ENCODE data around the gene TEKT4. TPM values are rescaled to one million over a fixed set of nuclear protein-coding genes. Genes with fewer than 3 reads are reported as not detected.
"Not testable (repeated sequence)": the region's sequence is repeated elsewhere in the genome, so short reads cannot be mapped to it uniquely, and the experiment has no call there.

TEKT4 gene, protein sequence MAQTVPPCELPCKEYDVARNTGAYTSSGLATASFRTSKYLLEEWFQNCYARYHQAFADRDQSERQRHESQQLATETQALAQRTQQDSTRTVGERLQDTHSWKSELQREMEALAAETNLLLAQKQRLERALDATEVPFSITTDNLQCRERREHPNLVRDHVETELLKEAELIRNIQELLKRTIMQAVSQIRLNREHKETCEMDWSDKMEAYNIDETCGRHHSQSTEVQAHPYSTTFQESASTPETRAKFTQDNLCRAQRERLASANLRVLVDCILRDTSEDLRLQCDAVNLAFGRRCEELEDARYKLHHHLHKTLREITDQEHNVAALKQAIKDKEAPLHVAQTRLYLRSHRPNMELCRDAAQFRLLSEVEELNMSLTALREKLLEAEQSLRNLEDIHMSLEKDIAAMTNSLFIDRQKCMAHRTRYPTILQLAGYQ
- total RNA-seq: not detected in 2 replicates

- no peak within 1 kb of the TSS for H3K27ac ChIP-seq (ENCODE audit: low read depth, low read length)
- TF ChIP-seq CTCF (IDR thresholded peaks at IDR 0.05; ENCODE audit: extremely low read depth, low read depth, low read length): no peak
- no peaks in the 10 kb centered on the region for H3K4me1 ChIP-seq (ENCODE audit: insufficient read depth, low read length)
- H4K20me1 ChIP-seq (ENCODE audit: insufficient read depth, low read length): no peaks in the 10 kb centered on the region
- H3K4me3 ChIP-seq (ENCODE audit: insufficient read depth, low read length): no peak within 1 kb of the TSS
- no peaks in the 10 kb centered on the region for H3K36me3 ChIP-seq (ENCODE audit: insufficient read depth, low read length)
- no peaks in the 10 kb centered on the region for H3K79me2 ChIP-seq (ENCODE audit: insufficient read depth, low read length)
- no peak within 1 kb of the TSS for H3K4me2 ChIP-seq (ENCODE audit: insufficient read depth, low read length)
- DNase-seq (ENCODE audit: insufficient read length, low spot score, missing footprints): peak; percentile 69
- H2AFZ ChIP-seq (ENCODE audit: low read length): no peak within 1 kb of the TSS
- H3K9me3 ChIP-seq (ENCODE audit: low read depth, low read length): no peaks in the 10 kb centered on the region
- H3K27me3 ChIP-seq (ENCODE audit: insufficient read depth, low read length): no peaks in the 10 kb centered on the region
These were observed at the start of gene TEKT4 for GRCh38 chr2:94871226-94872087. TEKT4 (plus strand) TSS chr2:94871430; CDS start chr2:94871580, 150 bp downstream.

- not testable (repeated sequence) for H3K27ac ChIP-seq (ENCODE audit: low read depth, low read length)
These were observed 32.0 kb upstream of the TEKT4 start for GRCh38 chr2:94839224-94839623.

DNA sequence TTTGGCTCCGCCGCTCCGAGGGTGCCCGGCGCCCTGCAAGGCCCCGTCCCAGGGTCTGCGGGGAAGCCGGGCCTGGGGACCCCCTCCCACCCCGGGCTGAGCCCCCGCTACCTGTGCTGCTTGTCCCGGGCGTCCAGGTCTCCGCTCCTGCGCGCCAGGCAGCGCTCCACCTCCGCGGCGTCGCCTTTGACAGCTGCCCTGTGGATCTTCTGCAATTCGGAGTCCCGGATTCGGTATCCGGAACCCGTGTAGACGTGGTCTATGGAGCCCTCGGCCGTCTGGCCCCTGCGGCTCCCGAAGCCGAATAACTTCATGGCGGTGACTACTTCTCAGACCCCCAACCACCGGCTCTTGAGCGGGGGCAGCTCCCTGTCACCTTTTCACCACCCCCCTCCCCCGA is 14.4 kb upstream of the TEKT4 start:
- H3K9me3 ChIP-seq (ENCODE audit: low read depth, low read length); H3K27ac ChIP-seq (ENCODE audit: low read depth, low read length); H3K79me2 ChIP-seq (ENCODE audit: insufficient read depth, low read length); H3K36me3 ChIP-seq (ENCODE audit: insufficient read depth, low read length); H2AFZ ChIP-seq (ENCODE audit: low read length); H3K4me2 ChIP-seq (ENCODE audit: insufficient read depth, low read length); H3K4me1 ChIP-seq (ENCODE audit: insufficient read depth, low read length); H4K20me1 ChIP-seq (ENCODE audit: insufficient read depth, low read length); H3K4me3 ChIP-seq (ENCODE audit: insufficient read depth, low read length): not testable (repeated sequence)
- H3K27me3 ChIP-seq (ENCODE audit: insufficient read depth, low read length): peaks cover 15% of the 10 kb centered on the region
- DNase-seq (ENCODE audit: insufficient read length, low spot score, missing footprints): peak; percentile 10

More at GRCh38 chr2:94839224-94839623, 32.0 kb upstream of the TEKT4 start:
- H3K9me3 ChIP-seq (ENCODE audit: low read depth, low read length); DNase-seq (ENCODE audit: insufficient read length, low spot score, missing footprints); H3K4me3 ChIP-seq (ENCODE audit: insufficient read depth, low read length); H2AFZ ChIP-seq (ENCODE audit: low read length); H4K20me1 ChIP-seq (ENCODE audit: insufficient read depth, low read length); H3K79me2 ChIP-seq (ENCODE audit: insufficient read depth, low read length); H3K36me3 ChIP-seq (ENCODE audit: insufficient read depth, low read length); H3K4me2 ChIP-seq (ENCODE audit: insufficient read depth, low read length); H3K4me1 ChIP-seq (ENCODE audit: insufficient read depth, low read length); H3K27me3 ChIP-seq (ENCODE audit: insufficient read depth, low read length): not testable (repeated sequence)

GRCh38 chr2:94857367-94858162 is 13.7 kb upstream of the TEKT4 start:
- H3K4me3 ChIP-seq (ENCODE audit: insufficient read depth, low read length); H2AFZ ChIP-seq (ENCODE audit: low read length); H4K20me1 ChIP-seq (ENCODE audit: insufficient read depth, low read length); H3K9me3 ChIP-seq (ENCODE audit: low read depth, low read length); H3K4me1 ChIP-seq (ENCODE audit: insufficient read depth, low read length); H3K36me3 ChIP-seq (ENCODE audit: insufficient read depth, low read length); H3K79me2 ChIP-seq (ENCODE audit: insufficient read depth, low read length); H3K4me2 ChIP-seq (ENCODE audit: insufficient read depth, low read length); H3K27ac ChIP-seq (ENCODE audit: low read depth, low read length): not testable (repeated sequence)
- peaks cover 20% of the 10 kb centered on the region for H3K27me3 ChIP-seq (ENCODE audit: insufficient read depth, low read length)
- DNase-seq (ENCODE audit: insufficient read length, low spot score, missing footprints): peak; percentile 3

DNA sequence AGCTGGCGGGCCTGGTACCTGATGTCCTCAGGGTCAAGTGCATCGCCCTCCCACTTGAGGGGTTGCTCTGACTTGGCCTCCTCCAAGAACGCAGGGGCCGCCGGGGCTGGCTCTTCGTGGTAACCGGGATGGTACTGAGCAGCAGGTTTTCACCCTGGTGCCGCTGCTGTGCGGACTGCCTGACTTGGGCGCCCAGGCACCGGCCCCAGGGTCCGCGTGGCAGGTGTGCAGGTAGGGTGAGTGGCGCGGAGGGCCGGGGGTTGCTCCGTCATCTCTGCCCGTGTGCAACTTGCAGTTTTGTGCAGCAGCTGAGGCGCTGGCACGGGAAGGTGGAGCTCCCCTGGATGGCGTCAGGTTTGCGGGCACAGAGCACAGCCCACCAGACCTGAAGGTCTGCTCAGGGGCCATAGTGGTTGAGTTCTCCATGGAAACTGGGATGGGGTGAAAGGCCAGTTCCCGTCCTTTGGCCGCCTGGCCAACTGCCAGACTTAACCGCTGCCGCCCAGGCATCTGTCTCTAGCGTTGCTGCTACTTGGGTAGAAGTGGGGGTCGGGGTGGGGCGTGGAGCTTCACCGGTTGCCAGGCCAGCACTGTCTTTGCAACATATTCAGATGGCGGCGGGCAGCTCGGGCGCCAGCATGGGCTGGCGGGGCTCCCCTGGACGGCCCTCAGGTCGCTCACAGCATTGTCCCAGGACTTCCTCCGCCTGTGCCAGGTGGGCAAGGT is 12.9 kb upstream of the TEKT4 start:
- H2AFZ ChIP-seq (ENCODE audit: low read length); H4K20me1 ChIP-seq (ENCODE audit: insufficient read depth, low read length); H3K4me1 ChIP-seq (ENCODE audit: insufficient read depth, low read length); H3K9me3 ChIP-seq (ENCODE audit: low read depth, low read length); H3K4me3 ChIP-seq (ENCODE audit: insufficient read depth, low read length); H3K27ac ChIP-seq (ENCODE audit: low read depth, low read length); DNase-seq (ENCODE audit: insufficient read length, low spot score, missing footprints); H3K4me2 ChIP-seq (ENCODE audit: insufficient read depth, low read length); H3K36me3 ChIP-seq (ENCODE audit: insufficient read depth, low read length); H3K79me2 ChIP-seq (ENCODE audit: insufficient read depth, low read length): not testable (repeated sequence)
- H3K27me3 ChIP-seq (ENCODE audit: insufficient read depth, low read length): peaks cover 20% of the 10 kb centered on the region

Data from osteoblast (primary cell).